ENCODE data around the gene PTGFRN.

Gene PTGFRN

DNA sequence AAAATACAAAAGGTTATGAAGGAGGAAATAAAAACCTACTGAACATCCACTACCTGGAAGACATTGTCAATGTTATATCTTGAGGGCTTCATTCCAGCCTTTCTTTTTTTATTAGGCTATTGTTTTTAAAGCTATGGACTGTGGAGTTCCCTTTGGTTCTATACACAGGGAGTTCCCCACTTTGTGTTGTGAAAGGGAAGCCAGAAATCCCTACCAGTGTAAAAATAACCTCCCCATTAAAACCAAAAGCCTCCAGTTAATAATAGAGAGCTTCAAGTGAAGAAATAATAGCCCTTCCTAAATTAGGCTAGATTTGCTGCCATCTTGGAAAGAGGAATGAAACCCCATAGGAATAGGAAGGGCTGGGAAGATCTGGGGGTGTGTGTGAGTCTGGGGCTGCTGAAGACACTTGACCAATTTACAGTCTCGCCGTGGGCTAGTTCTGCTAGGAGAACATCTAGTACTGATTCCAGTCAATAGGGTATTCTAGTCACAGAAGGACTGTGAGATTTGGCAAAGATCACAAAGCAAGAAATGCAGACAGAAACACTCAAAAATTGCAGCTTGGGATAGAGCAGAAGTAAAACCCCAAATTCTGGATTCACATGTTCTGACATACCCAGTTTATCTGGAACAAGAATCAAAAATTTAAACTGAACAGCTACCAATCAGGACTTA lies 32.4 kb upstream of the PTGFRN start:
- no peaks in the 10 kb centered on the region for H3K4me1 Mint-ChIP-seq
- no peak overlapping the region for H3K4me3 Mint-ChIP-seq
- ATAC-seq (replicated peaks; ENCODE audit: extremely low read depth, poor library complexity, severe bottlenecking) (no peak), DNase-seq (ENCODE audit: low spot score in 2 of 2) (no peak)
- H3K36me3 Mint-ChIP-seq (ENCODE audit: insufficient read depth), result no peaks in the 10 kb centered on the region
- H3K27me3 Mint-ChIP-seq, result peaks cover 28% of the 10 kb centered on the region
- H3K9me3 Mint-ChIP-seq, result no peaks in the 10 kb centered on the region
- no peak overlapping the region for H3K27ac Mint-ChIP-seq (ENCODE audit: low read depth)

DNA sequence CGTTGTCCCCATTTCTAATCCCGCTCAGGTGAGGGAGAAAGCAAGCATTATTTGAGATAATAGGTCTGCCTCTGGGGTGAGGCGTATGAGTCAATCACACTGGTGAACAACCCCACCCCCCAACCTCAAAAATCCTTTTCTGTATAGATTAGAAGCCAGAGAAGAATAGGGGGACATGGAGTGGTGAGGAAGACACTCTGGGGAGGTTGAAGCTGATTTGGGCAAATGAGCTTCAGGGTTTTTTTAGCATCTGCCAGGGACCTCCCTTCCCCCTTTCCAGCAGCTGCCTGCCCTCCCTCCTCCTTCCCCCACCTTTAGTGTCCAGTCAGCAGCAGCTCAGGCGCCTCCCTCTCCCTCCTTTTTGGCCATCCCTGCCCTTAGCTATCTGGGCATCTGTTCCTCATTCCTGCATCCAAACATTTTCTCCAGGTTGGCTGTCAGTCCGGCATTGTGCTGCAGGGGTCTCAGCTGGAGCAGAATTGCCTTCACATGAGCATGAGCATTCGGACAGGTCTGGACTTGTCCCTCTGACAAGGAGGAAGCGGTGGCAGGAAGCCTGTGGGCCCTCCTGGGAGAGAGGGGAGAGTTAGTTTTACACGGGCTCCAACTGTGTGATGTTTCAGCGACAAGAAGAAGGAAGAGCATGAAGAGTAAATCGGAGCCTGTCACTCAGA lies 30.8 kb upstream of the PTGFRN start:
- no peaks in the 10 kb centered on the region for H3K36me3 Mint-ChIP-seq (ENCODE audit: insufficient read depth)
- no peaks in the 10 kb centered on the region for H3K9me3 Mint-ChIP-seq
- no peaks in the 10 kb centered on the region for H3K4me1 Mint-ChIP-seq
- H3K27ac Mint-ChIP-seq (ENCODE audit: low read depth), result no peak overlapping the region
- DNase-seq (ENCODE audit: low spot score in 2 of 2), result no peak
- ATAC-seq (replicated peaks; ENCODE audit: extremely low read depth, poor library complexity, severe bottlenecking), result no peak
- H3K27me3 Mint-ChIP-seq, result peaks cover 14% of the 10 kb centered on the region
- H3K4me3 Mint-ChIP-seq, result no peak overlapping the region

DNA sequence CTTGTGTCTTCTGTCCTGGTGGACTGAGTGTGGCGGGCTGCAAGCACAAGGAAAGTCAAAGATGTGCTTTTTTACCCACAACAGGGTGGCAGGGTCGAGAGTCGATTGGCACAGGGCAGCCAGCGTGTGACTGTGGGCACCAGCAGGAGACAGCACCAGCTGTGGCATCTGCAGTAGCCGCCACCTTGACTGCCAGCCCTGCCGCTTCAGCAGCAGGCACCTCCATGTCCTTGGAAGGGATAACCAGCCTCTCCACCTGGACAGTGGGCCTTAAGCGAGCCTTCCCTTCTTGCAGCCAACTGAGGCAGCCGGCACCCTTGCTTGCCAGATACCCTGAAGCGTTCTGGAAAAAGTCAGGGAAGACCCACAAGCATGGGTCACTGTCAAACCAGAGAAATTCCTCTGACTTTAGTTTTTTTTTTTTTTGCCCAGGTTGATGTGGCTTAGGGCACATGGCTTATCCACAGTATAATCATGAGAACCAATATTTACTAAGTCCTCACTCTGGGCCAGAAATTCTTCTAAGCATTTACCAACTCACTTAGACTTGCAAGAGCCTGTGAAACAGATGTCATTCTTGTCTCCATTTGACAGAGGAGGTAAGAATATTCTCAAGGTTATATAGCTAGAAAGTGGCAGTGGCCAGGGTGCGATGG lies 30.1 kb upstream of the PTGFRN start:
- Mint-ChIP-seq H3K4me1 (no peaks in the 10 kb centered on the region), H3K27me3 (peaks cover 11% of the 10 kb centered on the region), H3K9me3 (no peaks in the 10 kb centered on the region), H3K27ac (ENCODE audit: low read depth) (no peak overlapping the region), H3K36me3 (ENCODE audit: insufficient read depth) (no peaks in the 10 kb centered on the region), H3K4me3 (no peak overlapping the region)
- ATAC-seq (replicated peaks; ENCODE audit: extremely low read depth, poor library complexity, severe bottlenecking), result no peak
- no peak for DNase-seq (ENCODE audit: low spot score in 2 of 2)

DNA sequence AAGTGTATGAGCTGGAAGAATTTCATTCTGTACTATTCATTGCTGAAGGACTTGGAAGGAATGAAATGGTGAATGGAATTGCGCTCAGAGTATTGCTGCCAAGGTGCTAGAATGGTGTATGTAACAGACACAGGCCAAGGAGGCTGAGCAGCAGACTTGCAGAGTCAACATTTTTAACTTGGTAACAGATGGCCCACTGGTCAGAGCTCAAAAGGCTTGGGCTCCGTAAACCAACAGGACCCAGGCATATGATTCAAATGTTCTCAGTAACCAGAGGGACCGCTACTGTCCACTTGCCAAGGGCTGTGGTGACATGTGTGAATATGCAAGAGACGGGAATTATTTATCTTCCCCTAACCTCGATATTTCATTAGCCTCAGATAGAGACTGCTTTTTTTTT lies 28.8 kb upstream of the PTGFRN start:
- no peaks in the 10 kb centered on the region for H3K9me3 Mint-ChIP-seq
- DNase-seq (ENCODE audit: low spot score in 2 of 2), result no peak
- no peak for ATAC-seq (replicated peaks; ENCODE audit: extremely low read depth, poor library complexity, severe bottlenecking)
- no peaks in the 10 kb centered on the region for H3K36me3 Mint-ChIP-seq (ENCODE audit: insufficient read depth)
- H3K4me3 Mint-ChIP-seq, result no peak overlapping the region
- H3K4me1 Mint-ChIP-seq, result no peaks in the 10 kb centered on the region
- H3K27ac Mint-ChIP-seq (ENCODE audit: low read depth), result no peak overlapping the region
- H3K27me3 Mint-ChIP-seq, result no peaks in the 10 kb centered on the region

DNA sequence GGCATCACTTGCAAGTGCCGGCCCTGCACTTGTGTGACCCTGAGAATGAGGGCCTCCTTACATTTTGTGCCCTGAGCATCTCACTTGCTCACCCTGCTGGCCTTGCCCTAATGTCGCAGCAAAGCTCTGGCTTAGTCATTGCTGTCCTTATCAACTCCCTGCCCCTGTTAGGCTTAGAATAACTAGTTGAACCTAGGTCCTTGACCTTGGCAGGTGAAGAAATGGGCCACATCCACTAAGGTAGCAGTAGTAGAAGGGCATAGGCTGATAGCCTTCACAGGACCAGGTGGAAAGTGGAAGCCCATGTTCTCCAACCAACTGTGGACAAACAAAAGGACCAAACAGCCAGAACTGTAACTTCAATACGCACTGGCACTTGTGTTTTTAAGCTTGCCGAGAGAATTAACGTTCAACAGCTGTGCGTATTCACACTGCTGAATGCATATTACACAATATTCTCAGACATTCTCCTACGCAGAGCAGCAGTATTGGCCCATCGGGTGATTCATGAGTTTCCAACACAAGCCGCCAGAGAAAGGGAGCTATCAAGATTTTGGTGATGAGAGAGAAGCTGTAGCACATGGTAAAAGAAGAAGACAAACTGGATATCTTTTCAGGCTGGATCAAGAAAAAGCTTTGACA lies 27.7 kb upstream of the PTGFRN start:
- no peak for ATAC-seq (replicated peaks; ENCODE audit: extremely low read depth, poor library complexity, severe bottlenecking)
- Mint-ChIP-seq H3K9me3 (no peaks in the 10 kb centered on the region), H3K27ac (ENCODE audit: low read depth) (no peak overlapping the region), H3K36me3 (ENCODE audit: insufficient read depth) (no peaks in the 10 kb centered on the region), H3K4me1 (no peaks in the 10 kb centered on the region), H3K27me3 (no peaks in the 10 kb centered on the region), H3K4me3 (no peak overlapping the region)
- DNase-seq (ENCODE audit: low spot score in 2 of 2), result no peak

DNA sequence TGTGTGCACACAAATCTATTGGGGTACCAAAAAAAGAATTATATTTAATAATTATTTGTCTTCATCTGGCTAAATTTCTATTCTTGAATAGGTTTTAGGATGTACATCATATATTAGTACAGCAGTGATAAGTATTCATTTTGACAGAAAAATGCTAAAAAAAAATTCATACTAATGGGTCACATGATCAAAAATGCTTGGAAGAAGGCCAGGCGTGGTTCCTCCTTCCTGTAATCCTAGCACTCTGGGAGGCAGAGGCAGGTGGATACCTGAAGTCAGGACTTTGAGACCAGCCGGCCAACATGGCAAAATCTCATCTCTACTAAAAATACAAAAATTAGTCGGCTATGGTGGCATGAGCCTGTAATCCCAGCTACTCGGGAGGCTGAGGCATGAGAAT lies 26.9 kb upstream of the PTGFRN start:
- Mint-ChIP-seq H3K9me3 (no peaks in the 10 kb centered on the region), H3K27ac (ENCODE audit: low read depth) (no peak overlapping the region)
- no peak for ATAC-seq (replicated peaks; ENCODE audit: extremely low read depth, poor library complexity, severe bottlenecking)

DNA sequence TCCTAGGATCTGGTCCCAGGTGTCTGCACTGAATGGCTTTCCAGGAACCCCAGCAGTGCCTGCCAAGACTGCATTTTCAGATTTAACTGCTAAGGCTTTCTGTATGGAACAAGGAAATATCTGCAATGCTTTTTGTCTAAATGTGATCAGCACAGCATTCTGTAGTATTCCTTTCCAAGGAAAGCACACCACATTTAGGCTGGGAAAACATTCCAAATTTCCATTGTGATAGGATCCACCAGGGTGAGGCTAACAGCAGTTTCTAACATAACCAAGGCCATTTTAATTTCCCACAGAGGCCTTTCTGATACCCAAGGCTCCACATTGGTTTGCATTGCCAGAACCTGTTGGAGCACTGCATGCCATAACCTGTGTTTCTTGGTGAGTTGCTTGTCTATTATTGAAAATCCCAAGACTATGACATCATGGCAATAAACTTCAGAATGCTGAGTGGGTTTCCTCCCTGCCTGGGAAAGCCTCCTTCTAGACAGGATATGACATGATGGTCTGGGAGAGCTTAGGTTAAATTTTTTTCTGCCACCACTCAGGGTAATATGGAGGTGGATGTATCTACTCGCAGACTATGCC lies 23.3 kb upstream of the PTGFRN start:
- peaks cover 11% of the 10 kb centered on the region for H3K27me3 Mint-ChIP-seq
- no peaks in the 10 kb centered on the region for H3K36me3 Mint-ChIP-seq (ENCODE audit: insufficient read depth)
- H3K27ac Mint-ChIP-seq (ENCODE audit: low read depth), result no peak overlapping the region
- no peak overlapping the region for H3K4me3 Mint-ChIP-seq
- H3K4me1 Mint-ChIP-seq, result no peaks in the 10 kb centered on the region
- no peaks in the 10 kb centered on the region for H3K9me3 Mint-ChIP-seq
- DNase-seq (ENCODE audit: low spot score in 2 of 2) (no peak), ATAC-seq (replicated peaks; ENCODE audit: extremely low read depth, poor library complexity, severe bottlenecking) (no peak)

More for the DNA sequence above, 26.9 kb upstream of the PTGFRN start:
- no peaks in the 10 kb centered on the region for H3K27me3 Mint-ChIP-seq
- no peaks in the 10 kb centered on the region for H3K4me1 Mint-ChIP-seq
- no peak overlapping the region for H3K4me3 Mint-ChIP-seq
- no peaks in the 10 kb centered on the region for H3K36me3 Mint-ChIP-seq (ENCODE audit: insufficient read depth)
- no peak for DNase-seq (ENCODE audit: low spot score in 2 of 2)

DNA sequence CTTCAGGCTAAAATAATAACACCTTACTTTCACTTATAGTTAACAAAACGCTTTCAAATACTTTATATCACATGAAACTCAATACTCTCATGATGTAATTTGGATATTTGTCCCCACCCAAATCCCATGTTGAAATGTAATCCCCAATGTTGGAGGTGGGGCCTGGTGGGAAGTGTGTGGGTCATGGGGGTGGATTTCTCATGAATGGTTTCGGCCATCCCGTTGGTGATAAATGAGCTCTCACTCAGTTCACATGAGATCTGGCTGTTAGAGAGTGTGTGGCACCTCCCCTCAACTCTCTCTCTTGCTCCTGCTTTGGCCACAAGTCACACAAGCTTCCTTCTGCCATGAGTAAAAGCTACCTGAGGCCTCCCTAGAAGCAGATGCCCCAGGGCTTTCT lies 22.5 kb upstream of the PTGFRN start:
- no peak overlapping the region for H3K4me3 Mint-ChIP-seq
- no peak overlapping the region for H3K27ac Mint-ChIP-seq (ENCODE audit: low read depth)
- ATAC-seq (replicated peaks; ENCODE audit: extremely low read depth, poor library complexity, severe bottlenecking), result no peak
- DNase-seq (ENCODE audit: low spot score in 2 of 2), result no peak
- H3K36me3 Mint-ChIP-seq (ENCODE audit: insufficient read depth), result no peaks in the 10 kb centered on the region
- H3K4me1 Mint-ChIP-seq, result no peaks in the 10 kb centered on the region
- peaks cover 19% of the 10 kb centered on the region for H3K27me3 Mint-ChIP-seq
- no peaks in the 10 kb centered on the region for H3K9me3 Mint-ChIP-seq

DNA sequence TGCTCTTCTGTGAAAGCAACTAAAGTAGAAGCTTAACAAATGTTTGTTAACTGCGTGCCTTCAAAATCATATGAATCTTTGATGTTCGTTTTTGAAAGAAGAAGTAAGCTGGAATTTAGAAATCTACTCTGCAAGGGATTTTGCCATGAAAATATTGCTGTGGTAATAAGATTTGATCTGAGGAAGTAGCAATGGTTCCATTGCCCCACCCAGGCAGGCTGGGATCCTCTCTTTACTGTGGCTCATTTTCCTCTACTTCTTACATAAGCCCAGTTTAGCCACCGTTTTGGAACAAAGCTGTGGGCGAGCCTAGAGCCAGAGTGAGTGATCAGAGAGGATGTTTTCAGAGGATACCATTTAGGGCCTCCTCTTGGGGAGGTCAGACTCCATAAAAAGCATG lies 20.3 kb upstream of the PTGFRN start:
- Mint-ChIP-seq H3K4me3 (no peak overlapping the region), H3K36me3 (ENCODE audit: insufficient read depth) (no peaks in the 10 kb centered on the region), H3K27ac (ENCODE audit: low read depth) (no peak overlapping the region), H3K4me1 (no peaks in the 10 kb centered on the region), H3K9me3 (no peaks in the 10 kb centered on the region), H3K27me3 (peaks cover 40% of the 10 kb centered on the region)
- ATAC-seq (replicated peaks; ENCODE audit: extremely low read depth, poor library complexity, severe bottlenecking) (no peak), DNase-seq (ENCODE audit: low spot score in 2 of 2) (no peak)

DNA sequence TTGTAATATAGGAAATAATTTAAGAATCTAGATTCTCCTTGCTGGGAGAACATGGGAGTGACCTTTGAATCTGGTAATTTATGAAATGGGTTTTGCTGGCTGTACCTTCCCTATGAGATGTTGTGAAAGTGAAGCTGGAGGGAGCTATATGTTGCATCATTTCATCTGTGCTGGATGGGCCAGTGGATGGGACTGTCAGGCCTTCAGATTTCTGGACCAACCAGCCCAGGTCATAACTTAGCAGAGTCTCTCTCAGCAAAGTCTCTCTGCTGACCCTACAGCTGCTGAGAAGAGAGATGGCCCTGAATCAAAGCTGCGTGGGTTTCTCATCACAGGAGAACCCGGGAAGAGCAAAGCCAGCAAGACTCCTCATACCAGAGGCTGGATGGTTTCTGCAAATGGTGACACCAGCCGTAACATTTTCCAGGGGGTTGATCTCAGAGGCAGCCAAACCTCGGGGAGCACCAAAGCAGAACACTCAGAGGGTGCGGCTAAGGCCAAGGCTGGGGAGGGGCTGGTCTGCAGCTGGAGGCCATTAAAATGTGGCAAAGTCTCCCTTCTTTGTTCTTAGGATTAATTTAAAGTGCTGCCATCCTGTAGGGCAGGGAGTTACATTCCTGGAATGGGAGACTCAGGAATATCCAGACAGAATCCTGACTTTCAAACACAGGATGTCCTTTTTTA lies 18.2 kb upstream of the PTGFRN start:
- H3K9me3 Mint-ChIP-seq, result peaks cover 9% of the 10 kb centered on the region
- H3K27me3 Mint-ChIP-seq, result peaks cover 40% of the 10 kb centered on the region
- ATAC-seq (replicated peaks; ENCODE audit: extremely low read depth, poor library complexity, severe bottlenecking) (no peak), DNase-seq (ENCODE audit: low spot score in 2 of 2) (no peak)
- H3K27ac Mint-ChIP-seq (ENCODE audit: low read depth), result no peak overlapping the region
- H3K36me3 Mint-ChIP-seq (ENCODE audit: insufficient read depth), result no peaks in the 10 kb centered on the region
- H3K4me1 Mint-ChIP-seq, result no peaks in the 10 kb centered on the region
- H3K4me3 Mint-ChIP-seq, result no peak overlapping the region

DNA sequence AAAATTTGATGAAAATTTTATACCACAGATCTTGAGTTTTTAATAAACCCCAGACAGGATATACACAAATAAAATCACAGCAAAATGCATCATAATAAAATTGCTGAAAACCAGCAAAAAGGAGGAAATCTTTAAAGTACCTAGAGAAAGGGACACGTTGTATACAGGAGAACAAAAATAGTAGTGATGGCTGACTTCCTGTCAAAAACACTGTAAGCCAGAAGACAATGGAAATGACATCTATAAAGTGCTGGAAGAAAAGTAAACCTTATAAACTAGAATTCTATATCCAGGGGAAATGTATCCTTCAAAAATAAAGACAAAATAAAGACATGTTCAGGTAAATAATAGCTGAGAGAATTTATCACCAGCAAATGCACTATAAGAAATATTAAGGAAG lies 14.6 kb upstream of the PTGFRN start:
- Mint-ChIP-seq H3K4me1 (no peaks in the 10 kb centered on the region), H3K4me3 (no peak overlapping the region), H3K36me3 (ENCODE audit: insufficient read depth) (no peaks in the 10 kb centered on the region), H3K9me3 (peaks cover 9% of the 10 kb centered on the region), H3K27ac (ENCODE audit: low read depth) (no peak overlapping the region), H3K27me3 (peaks cover 40% of the 10 kb centered on the region)
- no peak for ATAC-seq (replicated peaks; ENCODE audit: extremely low read depth, poor library complexity, severe bottlenecking)
- no peak for DNase-seq (ENCODE audit: low spot score in 2 of 2)

DNA sequence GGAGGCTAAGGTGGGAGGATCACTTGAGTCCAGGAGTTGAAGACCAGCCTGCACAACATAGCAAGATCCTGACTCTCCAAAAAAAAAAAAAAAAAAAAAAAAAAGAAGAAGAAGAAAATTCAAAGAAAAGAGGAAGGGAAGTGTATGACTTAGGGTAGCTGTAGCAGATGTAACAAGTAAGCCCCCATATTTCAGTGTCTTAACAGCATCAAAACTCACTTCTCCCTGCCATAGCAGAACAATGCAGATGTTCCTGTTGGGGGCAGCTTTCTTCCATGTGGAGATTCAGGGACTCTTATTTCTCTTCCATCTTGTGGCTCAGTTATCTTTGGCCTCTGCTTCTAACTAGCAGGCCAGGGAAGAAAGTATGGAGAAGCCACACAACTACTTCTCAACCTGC lies 10.2 kb upstream of the PTGFRN start:
- H3K4me1 Mint-ChIP-seq, result no peaks in the 10 kb centered on the region

More for the DNA sequence above, 10.2 kb upstream of the PTGFRN start:
- peaks cover 20% of the 10 kb centered on the region for H3K27me3 Mint-ChIP-seq
- ATAC-seq (replicated peaks; ENCODE audit: extremely low read depth, poor library complexity, severe bottlenecking), result no peak
- no peak overlapping the region for H3K27ac Mint-ChIP-seq (ENCODE audit: low read depth)
- H3K36me3 Mint-ChIP-seq (ENCODE audit: insufficient read depth), result peaks cover 2% of the 10 kb centered on the region
- no peak overlapping the region for H3K4me3 Mint-ChIP-seq
- H3K9me3 Mint-ChIP-seq, result peaks cover 8% of the 10 kb centered on the region
- DNase-seq (ENCODE audit: low spot score in 2 of 2), result no peak
